LNCaP clone FGC (cell line): Measurements from ENCODE around the gene QPRT.

Experiments
- DNase-seq: peaks from one replicate; pipeline ENCODE4 v3.0.0-alpha.2; 2011; ENCODE audit warnings: low read depth
- H3K4me3 ChIP-seq: 2 replicates; pipeline ENCODE4 v1.5.1; 2011; ENCODE audit warnings: mild to moderate bottlenecking, low read depth, low read length, control low read depth
- TF ChIP-seq, protein P1 (sequence below): IDR thresholded peaks from 2 replicates; pipeline ENCODE4 v1.5.1; 2012; ENCODE audit warnings: mild to moderate bottlenecking; ENCODE audit not compliant: control insufficient read depth, insufficient read depth; ENCODE audit errors: extremely low read depth

QPRT gene

DNA sequence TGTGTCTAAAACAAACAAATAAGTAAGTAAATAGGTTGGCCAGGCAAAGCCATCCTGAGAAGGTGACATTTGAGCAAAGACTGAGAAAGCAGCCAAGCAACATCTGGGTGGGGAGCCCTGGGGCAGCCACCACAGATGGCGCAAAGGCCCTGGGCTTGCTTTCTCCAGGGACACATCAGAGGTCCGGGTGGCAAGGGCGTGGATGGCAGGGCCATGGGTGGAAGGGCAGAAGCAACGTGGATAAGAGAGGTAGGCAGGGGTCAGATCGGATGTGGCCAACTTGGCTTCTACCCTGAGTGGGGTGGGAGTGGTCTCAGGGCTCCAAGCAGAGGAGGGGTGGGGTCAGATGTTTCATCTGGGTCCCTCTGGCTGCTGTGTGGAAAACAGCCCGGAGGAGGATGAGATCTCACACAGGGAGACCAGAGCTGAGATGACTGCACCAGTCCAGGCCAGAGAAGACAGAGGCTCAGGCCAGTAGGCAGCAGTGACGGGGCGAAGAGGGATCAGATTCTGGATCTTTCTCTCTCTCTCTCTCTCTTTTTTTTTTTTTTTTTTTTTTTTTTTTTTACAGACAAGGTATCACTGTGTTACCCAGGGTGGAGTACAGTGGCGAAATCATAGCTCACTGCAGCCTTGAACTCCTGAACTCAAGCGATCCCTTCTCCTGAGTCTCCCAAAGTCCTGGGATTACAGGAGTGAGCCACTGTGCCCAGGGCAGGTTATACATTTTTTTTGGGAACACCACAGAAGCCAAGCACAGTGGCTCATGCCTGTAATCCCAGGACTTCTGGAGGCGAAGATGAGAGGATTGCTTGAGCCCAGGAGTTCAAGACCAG is 22.1 kb upstream of the QPRT start:
- TF ChIP-seq, protein P1, sequence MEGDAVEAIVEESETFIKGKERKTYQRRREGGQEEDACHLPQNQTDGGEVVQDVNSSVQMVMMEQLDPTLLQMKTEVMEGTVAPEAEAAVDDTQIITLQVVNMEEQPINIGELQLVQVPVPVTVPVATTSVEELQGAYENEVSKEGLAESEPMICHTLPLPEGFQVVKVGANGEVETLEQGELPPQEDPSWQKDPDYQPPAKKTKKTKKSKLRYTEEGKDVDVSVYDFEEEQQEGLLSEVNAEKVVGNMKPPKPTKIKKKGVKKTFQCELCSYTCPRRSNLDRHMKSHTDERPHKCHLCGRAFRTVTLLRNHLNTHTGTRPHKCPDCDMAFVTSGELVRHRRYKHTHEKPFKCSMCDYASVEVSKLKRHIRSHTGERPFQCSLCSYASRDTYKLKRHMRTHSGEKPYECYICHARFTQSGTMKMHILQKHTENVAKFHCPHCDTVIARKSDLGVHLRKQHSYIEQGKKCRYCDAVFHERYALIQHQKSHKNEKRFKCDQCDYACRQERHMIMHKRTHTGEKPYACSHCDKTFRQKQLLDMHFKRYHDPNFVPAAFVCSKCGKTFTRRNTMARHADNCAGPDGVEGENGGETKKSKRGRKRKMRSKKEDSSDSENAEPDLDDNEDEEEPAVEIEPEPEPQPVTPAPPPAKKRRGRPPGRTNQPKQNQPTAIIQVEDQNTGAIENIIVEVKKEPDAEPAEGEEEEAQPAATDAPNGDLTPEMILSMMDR: no peak
- no peak overlapping the region for H3K4me3 ChIP-seq
- no peak for DNase-seq

DNA sequence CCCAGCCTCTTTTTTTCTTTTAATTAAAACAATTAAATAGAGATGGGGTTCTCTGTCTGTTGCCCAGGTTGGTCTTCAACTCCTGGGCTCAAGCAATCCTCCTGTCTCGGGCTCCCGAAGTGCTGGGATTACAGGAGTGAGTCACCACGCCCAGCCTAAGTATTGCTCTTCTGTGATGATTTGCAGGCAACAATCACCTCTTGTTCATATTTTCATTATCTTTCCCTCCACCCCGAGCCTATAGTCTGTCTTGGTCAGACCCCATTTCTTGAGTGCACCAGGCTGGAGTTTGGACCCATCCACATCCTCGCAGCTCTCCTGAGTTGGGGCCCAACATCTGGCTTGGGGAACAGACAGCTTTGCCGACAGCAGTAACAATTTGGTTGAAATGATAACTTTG is 20.3 kb upstream of the QPRT start:
- no peak for DNase-seq
- H3K4me3 ChIP-seq: no peak overlapping the region
- TF ChIP-seq, protein P1: no peak

DNA sequence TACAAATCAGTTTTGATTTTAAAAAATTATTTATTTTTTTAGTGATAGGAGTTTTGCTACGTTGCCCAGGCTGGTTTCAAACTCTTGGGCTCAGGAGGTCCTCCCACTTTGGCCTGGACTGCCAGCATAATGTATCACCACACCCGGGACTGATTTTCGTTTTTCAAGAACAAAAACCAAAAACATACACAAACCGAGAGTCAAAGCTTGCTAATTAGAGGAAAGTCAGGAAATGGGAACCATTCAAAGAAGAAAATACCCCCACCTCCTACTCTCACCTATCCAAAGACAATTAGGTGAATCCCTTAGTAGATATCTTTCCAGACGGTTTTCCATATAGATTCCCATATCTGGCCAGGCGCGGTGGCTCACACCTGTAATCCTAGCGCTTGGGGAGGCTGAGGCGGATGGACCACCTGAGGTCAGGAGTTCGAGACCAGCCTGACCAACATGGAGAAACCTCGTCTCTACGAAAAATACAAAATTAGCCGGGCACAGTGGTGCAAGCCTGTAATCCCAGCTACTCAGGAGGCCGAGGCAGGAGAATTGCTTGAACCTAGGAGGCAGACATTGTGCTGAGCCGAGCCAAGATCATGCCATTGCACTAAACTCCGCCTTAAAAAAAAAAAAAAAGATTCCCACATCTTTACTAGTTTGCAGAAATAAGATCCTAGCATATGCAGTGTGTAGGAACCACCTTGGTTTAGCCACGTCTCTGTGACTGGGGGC is 16.8 kb upstream of the QPRT start:
- TF ChIP-seq, protein P1: no peak
- no peak for DNase-seq
- H3K4me3 ChIP-seq: no peak overlapping the region

- DNase-seq: no peak
These were observed 16.3 kb upstream of the QPRT start for GRCh38 chr16:29662729-29663015.

DNA sequence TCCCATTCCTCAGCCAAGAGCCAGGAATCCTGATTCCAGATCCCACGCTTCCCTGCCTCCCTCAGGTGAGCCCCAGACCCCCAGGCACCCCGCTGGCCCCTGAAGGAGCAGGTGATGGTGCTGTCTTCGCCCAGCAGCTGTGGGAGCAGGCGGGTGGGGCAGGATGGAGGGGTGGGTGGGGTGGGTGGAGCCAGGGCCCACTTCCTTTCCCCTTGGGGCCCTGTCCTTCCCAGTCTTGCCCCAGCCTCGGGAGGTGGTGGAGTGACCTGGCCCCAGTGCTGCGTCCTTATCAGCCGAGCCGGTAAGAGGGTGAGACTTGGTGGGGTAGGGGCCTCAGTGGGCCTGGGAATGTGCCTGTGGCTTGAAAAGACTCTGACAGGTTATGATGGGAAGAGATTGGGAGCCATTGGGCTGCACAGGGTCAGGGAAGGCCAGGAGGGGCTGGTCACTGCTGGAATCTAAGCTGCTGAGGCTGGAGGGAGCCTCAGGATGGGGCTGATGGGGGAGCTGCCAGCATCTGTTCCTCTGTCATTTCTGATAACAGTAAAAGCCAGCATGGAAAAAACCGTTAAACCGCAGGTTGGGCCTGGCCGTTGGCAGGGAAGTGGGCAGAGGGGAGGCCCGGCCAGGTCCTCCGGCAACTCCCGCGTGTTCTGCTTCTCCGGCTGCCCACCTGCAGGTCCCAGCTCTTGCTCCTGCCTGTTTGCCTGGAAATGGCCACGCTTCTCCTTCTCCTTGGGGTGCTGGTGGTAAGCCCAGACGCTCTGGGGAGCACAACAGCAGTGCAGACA is 15.8 kb upstream of the QPRT start, which contains the start of gene SPN:
Gene SPN, plus strand, starts transcription at position 232 of the 791 bp plus-strand sequence. Its CDS starts 482 bp downstream, at position 714.
- TF ChIP-seq, protein P1: no peak
- no peak within 1 kb of the TSS for H3K4me3 ChIP-seq
- DNase-seq: no peak

More at GRCh38 chr16:29662729-29663015, 16.3 kb upstream of the QPRT start:
- no peak overlapping the region for H3K4me3 ChIP-seq
- TF ChIP-seq, protein P1: no peak

GRCh38 chr16:29663807-29664090 is 15.2 kb upstream of the QPRT start:
- TF ChIP-seq, protein P1: no peak
- no peak for DNase-seq
- no peak overlapping the region for H3K4me3 ChIP-seq
